ENCODE data around the gene SLC8A3. TPM values are rescaled to one million over a fixed set of nuclear protein-coding genes. Genes with fewer than 3 reads are reported as not detected.

The SLC8A3 gene
- total and polyA plus RNA-seq, 9 donors, result 0.04 to 0.53 (median 0.10) TPM; not detected in 3

DNA sequence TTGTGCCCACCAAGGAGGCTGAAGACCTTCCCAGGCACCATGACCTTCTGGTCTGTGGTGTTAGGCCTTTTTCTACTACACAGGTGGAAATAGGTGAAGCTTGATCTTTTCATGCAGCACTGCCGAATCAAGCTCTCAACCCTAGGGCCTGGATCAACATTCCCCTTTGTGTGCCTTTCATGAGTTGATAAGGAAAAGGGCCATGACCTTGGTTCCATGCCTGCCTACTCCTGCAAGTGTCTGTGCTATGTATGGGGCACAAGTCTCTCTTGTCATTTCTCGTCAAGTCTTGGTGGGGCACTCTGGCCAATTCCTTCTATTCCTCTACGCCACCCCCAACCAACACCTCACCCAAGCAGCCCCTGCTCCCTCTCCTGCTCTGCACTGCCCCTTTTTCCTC is 154.5 kb downstream of the SLC8A3 start:
- H3K4me3 ChIP-seq, result no peak overlapping the region
- TF ChIP-seq, protein P1, sequence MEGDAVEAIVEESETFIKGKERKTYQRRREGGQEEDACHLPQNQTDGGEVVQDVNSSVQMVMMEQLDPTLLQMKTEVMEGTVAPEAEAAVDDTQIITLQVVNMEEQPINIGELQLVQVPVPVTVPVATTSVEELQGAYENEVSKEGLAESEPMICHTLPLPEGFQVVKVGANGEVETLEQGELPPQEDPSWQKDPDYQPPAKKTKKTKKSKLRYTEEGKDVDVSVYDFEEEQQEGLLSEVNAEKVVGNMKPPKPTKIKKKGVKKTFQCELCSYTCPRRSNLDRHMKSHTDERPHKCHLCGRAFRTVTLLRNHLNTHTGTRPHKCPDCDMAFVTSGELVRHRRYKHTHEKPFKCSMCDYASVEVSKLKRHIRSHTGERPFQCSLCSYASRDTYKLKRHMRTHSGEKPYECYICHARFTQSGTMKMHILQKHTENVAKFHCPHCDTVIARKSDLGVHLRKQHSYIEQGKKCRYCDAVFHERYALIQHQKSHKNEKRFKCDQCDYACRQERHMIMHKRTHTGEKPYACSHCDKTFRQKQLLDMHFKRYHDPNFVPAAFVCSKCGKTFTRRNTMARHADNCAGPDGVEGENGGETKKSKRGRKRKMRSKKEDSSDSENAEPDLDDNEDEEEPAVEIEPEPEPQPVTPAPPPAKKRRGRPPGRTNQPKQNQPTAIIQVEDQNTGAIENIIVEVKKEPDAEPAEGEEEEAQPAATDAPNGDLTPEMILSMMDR (IDR thresholded peaks at IDR 0.05), result no peak
- no peak for TF ChIP-seq EP300 (IDR thresholded peaks at IDR 0.05)
- TF ChIP-seq POLR2A (IDR thresholded peaks at IDR 0.05), result no peak
- 77 to 84% (median 79%) methylated on average over 3 of the region's 3 CpGs for WGBS, 3 donors
- H3K9me3 ChIP-seq, result no peaks in the 10 kb centered on the region
- no peaks in the 10 kb centered on the region for H3K4me1 ChIP-seq (ENCODE audit: insufficient read depth)
- no peaks in the 10 kb centered on the region for H3K27me3 ChIP-seq
- intact Hi-C loops (cut with DNase I), result no loop called here
- H3K27ac ChIP-seq, result no peak overlapping the region
- no peak for DNase-seq
- no peaks in the 10 kb centered on the region for H3K36me3 ChIP-seq

DNA sequence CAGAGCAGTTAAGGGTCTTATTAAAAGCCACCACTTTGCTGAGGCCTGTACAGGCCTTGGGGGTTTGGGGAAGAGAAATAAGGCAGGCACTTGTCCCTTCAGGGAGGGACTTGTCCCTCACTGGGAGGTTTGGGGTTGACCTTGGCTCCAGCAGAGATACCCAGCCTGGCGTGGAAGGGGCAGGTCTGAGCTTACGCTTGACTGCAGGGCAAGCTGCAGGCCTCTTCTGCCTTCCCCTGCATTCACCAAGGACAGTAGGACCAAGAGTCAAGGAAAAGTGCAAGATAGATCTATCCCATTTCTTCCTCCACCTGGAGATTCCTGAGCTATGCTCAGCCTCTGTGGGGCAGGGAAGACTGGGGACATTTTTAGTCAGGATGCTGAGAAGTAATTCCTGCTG is 155.2 kb downstream of the SLC8A3 start:
- Histone ChIP-seq H3K27ac (no peak overlapping the region), H3K36me3 (no peaks in the 10 kb centered on the region), H3K27me3 (no peaks in the 10 kb centered on the region), H3K9me3 (no peaks in the 10 kb centered on the region), H3K4me3 (no peak overlapping the region), H3K4me1 (ENCODE audit: insufficient read depth) (no peaks in the 10 kb centered on the region)
- TF ChIP-seq POLR2A (IDR thresholded peaks at IDR 0.05) (no peak), EP300 (IDR thresholded peaks at IDR 0.05) (no peak)
- TF ChIP-seq, protein P1 (IDR thresholded peaks at IDR 0.05), result no peak
- intact Hi-C loops (cut with DNase I), result no loop called here
- 62 to 73% (median 63%) methylated on average over 2 of the region's 2 CpGs for WGBS, 3 donors
- no peak for DNase-seq

DNA sequence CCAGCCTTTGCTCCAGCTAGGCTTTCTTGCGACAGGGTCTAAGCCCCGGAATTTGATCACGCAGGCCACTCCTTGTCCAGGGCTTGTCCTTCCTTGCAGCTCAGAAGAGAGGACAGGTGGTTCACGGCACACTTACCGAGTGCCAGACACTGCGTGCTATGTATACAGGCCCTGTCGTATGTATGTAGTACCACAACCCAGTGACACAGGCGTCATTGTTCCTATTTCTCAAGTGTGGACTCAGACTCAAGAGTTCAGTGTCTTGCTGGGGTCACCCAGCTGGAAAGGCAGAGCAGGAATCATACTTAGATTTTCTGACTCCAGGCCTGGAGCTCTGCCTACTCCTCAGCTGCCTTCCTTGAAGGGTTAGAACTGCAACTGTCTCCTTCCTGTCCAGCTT is 155.6 kb downstream of the SLC8A3 start:
- no peaks in the 10 kb centered on the region for H3K27me3 ChIP-seq
- H3K27ac ChIP-seq, result no peak overlapping the region
- intact Hi-C loops (cut with DNase I), result no loop called here
- no peak overlapping the region for H3K4me3 ChIP-seq
- no peaks in the 10 kb centered on the region for H3K36me3 ChIP-seq
- no peaks in the 10 kb centered on the region for H3K4me1 ChIP-seq (ENCODE audit: insufficient read depth)
- 87 to 95% (median 90%) methylated on average over 7 to 8 of the region's 8 CpGs for WGBS, 3 donors
- DNase-seq, result no peak
- H3K9me3 ChIP-seq, result no peaks in the 10 kb centered on the region
- TF ChIP-seq EP300 (IDR thresholded peaks at IDR 0.05), result no peak
- no peak for TF ChIP-seq POLR2A (IDR thresholded peaks at IDR 0.05)
- TF ChIP-seq, protein P1 (IDR thresholded peaks at IDR 0.05), result no peak

DNA sequence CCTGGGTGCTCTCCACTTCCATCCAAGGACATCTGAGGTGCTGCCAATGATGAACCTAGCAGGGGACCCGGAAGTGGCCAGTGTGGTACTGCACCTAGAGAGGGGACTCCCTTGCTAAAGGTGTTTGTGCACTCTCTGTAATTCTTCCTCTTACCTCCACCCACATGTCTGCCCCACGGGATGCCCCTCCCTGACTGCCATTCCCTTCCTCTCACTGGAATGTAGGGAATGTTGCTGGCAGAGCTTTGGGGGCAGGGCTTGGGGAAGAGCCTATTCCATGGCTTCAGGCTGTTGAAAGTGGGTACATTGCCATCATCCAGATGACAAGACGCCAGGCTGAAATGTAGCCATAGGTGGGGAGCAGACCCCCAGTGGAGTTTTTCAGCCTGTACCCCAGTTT is 156.3 kb downstream of the SLC8A3 start:
- H3K27me3 ChIP-seq, result no peaks in the 10 kb centered on the region
- H3K4me1 ChIP-seq (ENCODE audit: insufficient read depth), result no peaks in the 10 kb centered on the region
- intact Hi-C loops (cut with DNase I), result no loop called here
- TF ChIP-seq, protein P1 (IDR thresholded peaks at IDR 0.05), result no peak
- TF ChIP-seq EP300 (IDR thresholded peaks at IDR 0.05) (no peak), POLR2A (IDR thresholded peaks at IDR 0.05) (no peak)
- 52 to 56% (median 53%) methylated on average over 3 of the region's 3 CpGs for WGBS, 3 donors
- H3K9me3 ChIP-seq, result no peaks in the 10 kb centered on the region
- no peak for DNase-seq
- H3K36me3 ChIP-seq, result no peaks in the 10 kb centered on the region
- H3K4me3 ChIP-seq, result no peak overlapping the region
- H3K27ac ChIP-seq, result no peak overlapping the region

DNA sequence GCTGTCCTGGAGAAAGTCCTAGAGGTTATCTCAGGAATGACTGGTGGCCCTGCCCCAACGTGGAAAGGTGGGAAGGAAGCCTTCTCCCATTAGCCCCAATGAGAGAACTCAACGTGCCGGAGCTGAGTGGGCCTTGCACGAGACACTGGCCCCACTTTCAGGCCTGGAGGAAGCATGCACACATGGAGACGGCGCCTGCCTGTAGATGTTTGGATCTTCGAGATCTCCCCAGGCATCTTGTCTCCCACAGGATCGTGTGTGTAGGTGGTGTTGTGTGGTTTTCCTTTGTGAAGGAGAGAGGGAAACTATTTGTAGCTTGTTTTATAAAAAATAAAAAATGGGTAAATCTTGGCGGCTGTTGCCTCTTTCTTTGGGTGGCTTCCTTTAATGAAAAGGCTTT is 156.7 kb downstream of the SLC8A3 start:
- TF ChIP-seq POLR2A (IDR thresholded peaks at IDR 0.05) (no peak), EP300 (IDR thresholded peaks at IDR 0.05) (no peak)
- TF ChIP-seq, protein P1 (IDR thresholded peaks at IDR 0.05), result no peak
- intact Hi-C loops (cut with DNase I), result no loop called here
- H3K4me1 ChIP-seq (ENCODE audit: insufficient read depth), result no peaks in the 10 kb centered on the region
- DNase-seq, result no peak
- H3K36me3 ChIP-seq, result no peaks in the 10 kb centered on the region
- no peak overlapping the region for H3K27ac ChIP-seq
- H3K4me3 ChIP-seq, result no peak overlapping the region
- H3K9me3 ChIP-seq, result no peaks in the 10 kb centered on the region
- WGBS, 3 donors, result 74 to 85% (median 80%) methylated on average over 9 of the region's 9 CpGs
- no peaks in the 10 kb centered on the region for H3K27me3 ChIP-seq
